Measurements from ENCODE around the gene CMC2.
A peak's percentile ranks its signal among the peaks of the same experiment; 100 is the strongest.

The CMC2 gene

GRCh38 chr16:81026429-81026828 is 19.7 kb upstream of the CMC2 start:
- DNase-seq (ENCODE audit: insufficient read length) (no peak), FAIRE-seq (no peak)
- no peak for TF ChIP-seq TAF1 (IDR thresholded peaks at IDR 0.05; ENCODE audit: borderline replicate concordance, low read depth, low read length)
- no peak for TF ChIP-seq POLR2AphosphoS5 (IDR thresholded peaks at IDR 0.05; ENCODE audit: low read depth, low read length)
- TF ChIP-seq POLR2A (IDR thresholded peaks at IDR 0.05; ENCODE audit: low read depth, low read length) = no peak

- no peak for FAIRE-seq
Measured at GRCh38 chr16:81018496-81018895, 11.8 kb upstream of the CMC2 start.

GRCh38 chr16:81014672-81015071 is 8.0 kb upstream of the CMC2 start:
- DNase-seq (ENCODE audit: insufficient read length) (no peak), FAIRE-seq (no peak)
- no peak for TF ChIP-seq POLR2A (IDR thresholded peaks at IDR 0.05; ENCODE audit: low read depth, low read length)
- TF ChIP-seq TAF1 (IDR thresholded peaks at IDR 0.05; ENCODE audit: borderline replicate concordance, low read depth, low read length) = no peak
- TF ChIP-seq POLR2AphosphoS5 (IDR thresholded peaks at IDR 0.05; ENCODE audit: low read depth, low read length) = no peak

More at GRCh38 chr16:81018496-81018895, 11.8 kb upstream of the CMC2 start:
- DNase-seq (ENCODE audit: insufficient read length) = no peak
- no peak for TF ChIP-seq POLR2A (IDR thresholded peaks at IDR 0.05; ENCODE audit: low read depth, low read length)
- no peak for TF ChIP-seq POLR2AphosphoS5 (IDR thresholded peaks at IDR 0.05; ENCODE audit: low read depth, low read length)
- TF ChIP-seq TAF1 (IDR thresholded peaks at IDR 0.05; ENCODE audit: borderline replicate concordance, low read depth, low read length) = no peak

- DNase-seq (ENCODE audit: insufficient read length) (no peak), FAIRE-seq (no peak)
- TF ChIP-seq POLR2A (IDR thresholded peaks at IDR 0.05; ENCODE audit: low read depth, low read length) (no peak), TAF1 (IDR thresholded peaks at IDR 0.05; ENCODE audit: borderline replicate concordance, low read depth, low read length) (no peak)
Measured at GRCh38 chr16:81012974-81013373, 6.3 kb upstream of the CMC2 start.

- DNase-seq (ENCODE audit: insufficient read length) = no peak
- TF ChIP-seq POLR2AphosphoS5 (IDR thresholded peaks at IDR 0.05; ENCODE audit: low read depth, low read length) (no peak), TAF1 (IDR thresholded peaks at IDR 0.05; ENCODE audit: borderline replicate concordance, low read depth, low read length) (no peak), POLR2A (IDR thresholded peaks at IDR 0.05; ENCODE audit: low read depth, low read length) (no peak)
- FAIRE-seq = no peak
Measured at GRCh38 chr16:81008505-81008789, 1.8 kb upstream of the CMC2 start.

GRCh38 chr16:81006211-81006812 is 373 bp downstream of the CMC2 start:
- DNase-seq (ENCODE audit: insufficient read length) = peak; percentile 41
- TF ChIP-seq POLR2AphosphoS5 (IDR thresholded peaks at IDR 0.05; ENCODE audit: low read depth, low read length) (no peak; the same call in none of the 2 replicates), POLR2A (IDR thresholded peaks at IDR 0.05; ENCODE audit: low read depth, low read length) (0 out of 2 replicates have a peak, but pooled peaks have one; percentile 59), TAF1 (IDR thresholded peaks at IDR 0.05; ENCODE audit: borderline replicate concordance, low read depth, low read length) (no peak)

GRCh38 chr16:81005610-81006161 is 999 bp downstream of the CMC2 start:
- FAIRE-seq (no peak), DNase-seq (ENCODE audit: insufficient read length) (no peak)
- TF ChIP-seq TAF1 (IDR thresholded peaks at IDR 0.05; ENCODE audit: borderline replicate concordance, low read depth, low read length) (no peak), POLR2A (IDR thresholded peaks at IDR 0.05; ENCODE audit: low read depth, low read length) (no peak), POLR2AphosphoS5 (IDR thresholded peaks at IDR 0.05; ENCODE audit: low read depth, low read length) (no peak)

More at GRCh38 chr16:81006211-81006812, 373 bp downstream of the CMC2 start:
- FAIRE-seq = no peak

GRCh38 chr16:81004646-81005353 is 1.9 kb downstream of the CMC2 start:
- FAIRE-seq = no peak
- DNase-seq (ENCODE audit: insufficient read length) = no peak

GRCh38 chr16:81003610-81004460 is 2.9 kb downstream of the CMC2 start:
- FAIRE-seq (no peak), DNase-seq (ENCODE audit: insufficient read length) (no peak)
- no peak for TF ChIP-seq POLR2AphosphoS5 (IDR thresholded peaks at IDR 0.05; ENCODE audit: low read depth, low read length)
- TF ChIP-seq POLR2A (IDR thresholded peaks at IDR 0.05; ENCODE audit: low read depth, low read length) = no peak
- no peak for TF ChIP-seq TAF1 (IDR thresholded peaks at IDR 0.05; ENCODE audit: borderline replicate concordance, low read depth, low read length)

More at GRCh38 chr16:81004646-81005353, 1.9 kb downstream of the CMC2 start:
- TF ChIP-seq POLR2A (IDR thresholded peaks at IDR 0.05; ENCODE audit: low read depth, low read length) (no peak), POLR2AphosphoS5 (IDR thresholded peaks at IDR 0.05; ENCODE audit: low read depth, low read length) (no peak), TAF1 (IDR thresholded peaks at IDR 0.05; ENCODE audit: borderline replicate concordance, low read depth, low read length) (no peak)

GRCh38 chr16:81003064-81003463 is 3.6 kb downstream of the CMC2 start:
- TF ChIP-seq POLR2A (IDR thresholded peaks at IDR 0.05; ENCODE audit: low read depth, low read length) (no peak), TAF1 (IDR thresholded peaks at IDR 0.05; ENCODE audit: borderline replicate concordance, low read depth, low read length) (no peak), POLR2AphosphoS5 (IDR thresholded peaks at IDR 0.05; ENCODE audit: low read depth, low read length) (no peak)
- no peak for DNase-seq (ENCODE audit: insufficient read length)
- FAIRE-seq = no peak

- TF ChIP-seq TAF1 (IDR thresholded peaks at IDR 0.05; ENCODE audit: borderline replicate concordance, low read depth, low read length) (no peak), POLR2A (IDR thresholded peaks at IDR 0.05; ENCODE audit: low read depth, low read length) (no peak), POLR2AphosphoS5 (IDR thresholded peaks at IDR 0.05; ENCODE audit: low read depth, low read length) (no peak)
- DNase-seq (ENCODE audit: insufficient read length) = no peak
- FAIRE-seq = no peak
Measured at GRCh38 chr16:81001330-81001729, 5.4 kb downstream of the CMC2 start.
